Left forelimb (tissue), 1 donor: ENCODE measurements around the gene NUB1.

Source experiments
- DNase-seq: peaks from one replicate; pipeline ENCODE4 v3.0.0-alpha.2; 2018; ENCODE audit warnings: low spot score

NUB1 gene

GRCh38 chr7:151389096-151389767 is 47.6 kb downstream of the NUB1 start:
- no peak for DNase-seq

GRCh38 chr7:151389768-151390597 is 48.4 kb downstream of the NUB1 start:
- DNase-seq = no peak

- DNase-seq = no peak
Observed at GRCh38 chr7:151390598-151391357, 49.2 kb downstream of the NUB1 start.

- no peak for DNase-seq
Observed at GRCh38 chr7:151391358-151391730, 49.7 kb downstream of the NUB1 start.

- DNase-seq = no peak
Observed at GRCh38 chr7:151392002-151392401, 50.4 kb downstream of the NUB1 start.

- DNase-seq = no peak
Observed at GRCh38 chr7:151392426-151392825, 50.8 kb downstream of the NUB1 start.

GRCh38 chr7:151393031-151393977 is 51.7 kb downstream of the NUB1 start:
- DNase-seq = no peak

GRCh38 chr7:151394076-151395035 is 52.7 kb downstream of the NUB1 start:
- DNase-seq = no peak

GRCh38 chr7:151395036-151395367 is 53.4 kb downstream of the NUB1 start:
- DNase-seq = no peak

GRCh38 chr7:151396328-151396970 is 54.8 kb downstream of the NUB1 start:
- no peak for DNase-seq

- DNase-seq = no peak
Observed at GRCh38 chr7:151397026-151397425, 55.4 kb downstream of the NUB1 start.

- no peak for DNase-seq
Observed at GRCh38 chr7:151398446-151399304, 57.1 kb downstream of the NUB1 start.

- no peak for DNase-seq
Observed at GRCh38 chr7:151399305-151399601, 57.6 kb downstream of the NUB1 start.

GRCh38 chr7:151399906-151400305 is 58.3 kb downstream of the NUB1 start:
- DNase-seq = no peak

GRCh38 chr7:151400626-151401315 is 59.2 kb downstream of the NUB1 start:
- DNase-seq = no peak

- no peak for DNase-seq
Observed at GRCh38 chr7:151402029-151402835, 60.6 kb downstream of the NUB1 start.

- no peak for DNase-seq
Observed at GRCh38 chr7:151403764-151404163, 62.2 kb downstream of the NUB1 start.
